HepG2 (cell line): Measurements from ENCODE around the gene SLC15A3. TPM values are rescaled to one million over a fixed set of nuclear protein-coding genes. Genes with fewer than 3 reads are reported as not detected.

Source experiments
- ATAC-seq: fragments of 200-7000 bp; cut with Tn5 transposase; 3 replicates; pipeline ENCODE4 v1.9.1; 2020; ENCODE audit warnings: mild to moderate bottlenecking, moderate library complexity
- BruUV-seq: library from RNA; stranded (reverse); fragments of 400-500 nt; replicated peaks from 2 replicates; lab custom pipeline; 2021; lab: Mats Ljungman, UMichigan
- CTCF ChIA-PET: fragments of 300-600 bp; formaldehyde crosslinking; extraction: SDS; loops from one replicate; lab custom pipeline; 2021; ENCODE audit warnings: low total read pairs, inconsistent platforms, low intra/inter-chr PET ratio; lab: Yijun Ruan, JAX
- POLR2A ChIA-PET: fragments of 350-600 bp; sonication (Branson Sonifier 250); formaldehyde crosslinking; loops from one replicate; lab custom pipeline; 2020; ENCODE audit warnings: antibody characterized with exemption, inconsistent platforms; lab: Yijun Ruan, JAX
- DNase-seq: peaks from one replicate; pipeline ENCODE4 v3.0.0-alpha.2; 2015; ENCODE audit warnings: low spot score
- FAIRE-seq: peaks from 3 replicates; lab custom pipeline; 2011; peaks lifted over from hg19 to GRCh38; lab: Jason Lieb, UNC
- H2AFZ ChIP-seq: one replicate; pipeline ENCODE4 v1.6.1; 2011; ENCODE audit warnings: low read length, inconsistent platforms
- H3K27ac ChIP-seq: fragments of 300-600 bp; 3 replicates; pipeline ENCODE4 v1.8.0; 2011; ENCODE audit warnings: mixed run types, mild to moderate bottlenecking, mixed read lengths, low read length, inconsistent platforms; ENCODE audit not compliant: insufficient read depth; ENCODE audit errors: extremely low read length
- H3K27me3 ChIP-seq, 2 experiments: fragments of 200-600 bp in 1 of 2; 2 replicates in 1 of 2; 3 replicates in 1 of 2; pipeline versions ENCODE4 v1.6.0 to v1.8.0; 2011; ENCODE audit warnings: low read length in 2 of 2, mild to moderate bottlenecking in 2 of 2, moderate library complexity in 2 of 2, inconsistent platforms in 1 of 2; ENCODE audit not compliant: insufficient read depth in 2 of 2, control insufficient read depth in 1 of 2
- H3K36me3 ChIP-seq, 2 experiments: fragments of 200-600 bp in 1 of 2; replicated peaks in 1 of 2; 2 replicates in 1 of 2; 3 replicates in 1 of 2; pipeline versions ENCODE4 v1.5.1 to v1.8.0; 2011; ENCODE audit warnings: low read length in 2 of 2, inconsistent platforms in 1 of 2; ENCODE audit not compliant: insufficient read depth in 2 of 2, control insufficient read depth in 1 of 2
- H3K4me1 ChIP-seq: 2 replicates; pipeline ENCODE4 v1.5.1; 2012; ENCODE audit warnings: low read length, inconsistent platforms; ENCODE audit not compliant: insufficient read depth
- H3K4me2 ChIP-seq: 2 replicates; pipeline ENCODE4 v1.6.0; 2011; ENCODE audit warnings: low read depth, low read length, inconsistent platforms
- H3K4me3 ChIP-seq, 3 experiments: fragments of 200-600 bp in 1 of 3; sonication (generic), shearing (Covaris generic) in 1 of 3; replicated peaks in 1 of 3; 2 replicates each; pipeline ENCODE4 v1.5.1; 2011 to 2016; ENCODE audit warnings: low read length in 3 of 3, inconsistent platforms in 2 of 3, low read depth in 2 of 3, mild to moderate bottlenecking in 2 of 3, control low read depth in 1 of 3, mixed read lengths in 1 of 3; ENCODE audit not compliant: insufficient read depth in 1 of 3
- H3K79me2 ChIP-seq: one replicate; pipeline ENCODE4 v1.6.1; 2011; ENCODE audit warnings: low read length, inconsistent platforms; ENCODE audit not compliant: insufficient read depth
- H3K9ac ChIP-seq: 2 replicates; pipeline ENCODE4 v1.6.0; 2011; ENCODE audit warnings: mild to moderate bottlenecking, low read depth, low read length, inconsistent platforms; ENCODE audit not compliant: insufficient read depth
- H3K9me3 ChIP-seq: 2 replicates; pipeline ENCODE4 v1.5.1; 2012; ENCODE audit warnings: mild to moderate bottlenecking, low read length
- H4K20me1 ChIP-seq: 2 replicates; pipeline ENCODE4 v1.6.0; 2011; ENCODE audit warnings: inconsistent platforms, mild to moderate bottlenecking, low read length, moderate library complexity; ENCODE audit not compliant: insufficient read depth
- ATF2 ChIP-seq: sonication (generic); formaldehyde crosslinking; IDR thresholded peaks from 2 replicates; pipeline ENCODE4 v1.4.0; 2020; ENCODE audit warnings: missing genetic modification reagents
- HNRNPLL ChIP-seq: fragments of 200-400 bp; formaldehyde crosslinking; IDR thresholded peaks from 2 replicates; pipeline ENCODE4 v1.6.1; 2017; ENCODE audit warnings: mild to moderate bottlenecking, low read depth, low read length; ENCODE audit not compliant: poor library complexity, severe bottlenecking
- KLF11 ChIP-seq: IDR thresholded peaks from 2 replicates; pipeline ENCODE4 v1.6.1; 2016; ENCODE audit warnings: missing compliant biosample characterization
- KLF16 ChIP-seq, 2 experiments: sonication (generic) in 1 of 2; formaldehyde crosslinking in 1 of 2; IDR thresholded peaks; 2 replicates each; pipeline versions ENCODE4 v1.6.1 to v1.8.0; 2016 to 2023; ENCODE audit warnings: missing genetic modification reagents in 2 of 2, missing compliant biosample characterization in 1 of 2
- POGK ChIP-seq: sonication (generic); formaldehyde crosslinking; conservative IDR thresholded peaks from 2 replicates; pipeline ENCODE4 v1.8.0; 2022; ENCODE audit warnings: mild to moderate bottlenecking, moderate library complexity, missing genetic modification reagents
- PRMT3 ChIP-seq: sonication (generic); formaldehyde crosslinking; IDR thresholded peaks from 2 replicates; pipeline ENCODE4 v1.8.1; 2022; ENCODE audit warnings: low read depth, mild to moderate bottlenecking, moderate library complexity, missing genetic modification reagents, borderline replicate concordance
- RELA ChIP-seq: sonication (generic); formaldehyde crosslinking; IDR thresholded peaks from 2 replicates; pipeline ENCODE4 v1.4.0; 2020; ENCODE audit warnings: missing genetic modification reagents
- RFX1 ChIP-seq: fragments of 450-650 bp; IDR thresholded peaks from 2 replicates; pipeline ENCODE4 v1.6.1; 2017
- ZFX ChIP-seq: sonication (generic); formaldehyde crosslinking; IDR thresholded peaks from 2 replicates; pipeline ENCODE4 v1.4.0; 2020; ENCODE audit warnings: mild to moderate bottlenecking, low read depth, missing genetic modification reagents, moderate library complexity
- ZNF772 ChIP-seq: sonication (generic); formaldehyde crosslinking; IDR thresholded peaks from 2 replicates; pipeline ENCODE4 v1.5.0; 2020; ENCODE audit warnings: mild to moderate bottlenecking, missing genetic modification reagents
- ZSCAN31 ChIP-seq: sonication (generic); formaldehyde crosslinking; IDR thresholded peaks from 2 replicates; pipeline ENCODE4 v1.5.0; 2020; ENCODE audit warnings: low read depth, mild to moderate bottlenecking, missing genetic modification reagents
- WGBS: methylation state at CpG from one replicate; pipeline ENCODE4 v1.1.6; 2017; ENCODE audit warnings: low lambda C conversion rate; 5-methylcytosine and 5-hydroxymethylcytosine counted together
- in situ Hi-C: cut with HindIII; loops from 2 replicates; pipeline ENCODE4 v1.10.0; 2017; ENCODE audit warnings: low pct_unique_long_range_greater_than_20kb; ENCODE audit not compliant: extremely low pct_ligation_motif_present
- intact Hi-C: fragments of 100-400 bp; cut with micrococcal nuclease; formaldehyde crosslinking; loops from one replicate; pipeline ENCODE4 v1.10.0; 2022; ENCODE audit not compliant: unreplicated experiment
- polyA plus RNA-seq, 8 experiments: library from polyadenylated mRNA; depleted of rRNA in 3 of 8; stranded (reverse) in 7 of 8; unstranded in 1 of 8; fragments of >200 nt; fragmentation: Illumina TruSeq in 4 of 8; extraction: Trizol in 4 of 8; gene quantifications; 2 replicates each; pipeline versions ENCODE4 v1.2.1 to v1.2.3, GENCODE V29; 2011 to 2016; ENCODE audit warnings: low read depth in 4 of 8, missing spikeins in 1 of 8, mixed read lengths in 1 of 8; ENCODE audit not compliant: insufficient read depth in 1 of 8
- total RNA-seq, 5 experiments: library from RNA; depleted of rRNA; stranded (reverse); fragments of >200 nt; fragmentation: Illumina TruSeq; extraction: Trizol; gene quantifications; 2 replicates each; pipeline ENCODE4 v1.2.3, GENCODE V29; 2016; ENCODE audit warnings: low read depth in 1 of 5

The SLC15A3 gene
- total and polyA plus RNA-seq, 2 of the 13 experiments (the other 11 are each of a cell fraction or from before 2014, with no cell fraction given): 0.45 to 0.77 TPM

- Histone ChIP-seq H3K4me1 (no peaks in the 10 kb centered on the region), H3K79me2 (no peaks in the 10 kb centered on the region), H2AFZ (no peak overlapping the region), H3K27ac (no peak overlapping the region), H3K4me2 (no peak overlapping the region), H4K20me1 (no peaks in the 10 kb centered on the region), H3K36me3 (no peaks in the 10 kb centered on the region; a peak in 1 of 5 replicates), H3K9ac (no peak overlapping the region), H3K4me3 (no peak overlapping the region), H3K9me3 (no peaks in the 10 kb centered on the region), H3K27me3 (peaks cover 7 to 61% of the 10 kb centered on the region in 2 experiments; a peak in 4 of 5 replicates)
- no TSS peak for BruUV-seq
- ATAC-seq (no peak), DNase-seq (no peak), FAIRE-seq (no peak)
- TF ChIP-seq HNRNPLL (no peak), ZSCAN31 (no peak), RFX1 (no peak), KLF11 (CRISPR knock-in tag) (no peak), ZNF772 (CRISPR knock-in tag) (no peak), PRMT3 (no peak), RELA (no peak), ATF2 (no peak), KLF16 (CRISPR knock-in tag; IDR thresholded peaks at IDR 0.05) (no peak), ZFX (CRISPR knock-in tag) (no peak), POGK (CRISPR knock-in tag) (no peak)
- WGBS: 10% methylated on average over 4 of the region's 5 CpGs
- in situ Hi-C loops: no loop called here
- intact Hi-C loops: loop anchor here (1.0 kb wide), 1 partner anchor 202 kb away; no protein-coding TSS in a partner anchor
- ChIA-PET CTCF (interaction anchor here (0.8 to 3.1 kb wide), 3 partner anchors 159 to 217 kb away, joined by 5 to 11 read pairs (median 8); no protein-coding TSS in a partner anchor), POLR2A (no interaction called here)
Measured at GRCh38 chr11:60970890-60971289, 18.9 kb upstream of the SLC15A3 start.
